Astrocyte (in vitro differentiated cells and primary cell): ENCODE results near the gene UROC1.

Source experiments
- CTCF ChIP-seq: IDR thresholded peaks from 2 replicates; pipeline ENCODE4 v1.5.1; 2011; ENCODE audit warnings: low read depth, mild to moderate bottlenecking, inconsistent platforms, low read length, moderate library complexity; ENCODE audit not compliant: insufficient read depth
- EZH2 ChIP-seq: IDR thresholded peaks from 2 replicates; pipeline ENCODE4 v1.6.1; 2012; ENCODE audit warnings: mild to moderate bottlenecking, low read length, inconsistent platforms; ENCODE audit not compliant: insufficient read depth

- TF ChIP-seq CTCF (no peak), EZH2 (no peak)
These were observed 7.7 kb upstream of the UROC1 start for GRCh38 chr3:126525091-126525852.
